Measurements from ENCODE around the gene TNPO2. TPM values are rescaled to one million over a fixed set of nuclear protein-coding genes. Genes with fewer than 3 reads are reported as not detected.

Gene TNPO2
- total RNA-seq, 2 donors from 2014 or later = 76.9 to 229 TPM

GRCh38 chr19:12652219-12652618 is 71.5 kb downstream of the TNPO2 start:
- Mint-ChIP-seq H3K4me3 (no peak overlapping the region), H3K27ac (no peak overlapping the region), H3K9me3 (no peaks in the 10 kb centered on the region)

GRCh38 chr19:12649941-12650340 is 73.8 kb downstream of the TNPO2 start:
- no peaks in the 10 kb centered on the region for H3K9me3 Mint-ChIP-seq
- peaks cover under 1% of the 10 kb centered on the region for H3K36me3 Mint-ChIP-seq
- peaks cover 0 to 5% of the 10 kb centered on the region in 2 donors for H3K4me1 Mint-ChIP-seq (ENCODE audit: low read depth in 2 of 2)
- DNase-seq (ENCODE audit: low spot score) (no peak), ATAC-seq (no peak)
- no peak overlapping the region for H3K27ac Mint-ChIP-seq
- H3K4me3 Mint-ChIP-seq = no peak overlapping the region
- no peaks in the 10 kb centered on the region for H3K27me3 Mint-ChIP-seq

More at GRCh38 chr19:12652219-12652618, 71.5 kb downstream of the TNPO2 start:
- ATAC-seq (no peak), DNase-seq (ENCODE audit: low spot score) (no peak)
- no peaks in the 10 kb centered on the region for H3K27me3 Mint-ChIP-seq
- peaks cover 7 to 9% of the 10 kb centered on the region in 2 donors for H3K4me1 Mint-ChIP-seq (ENCODE audit: low read depth in 2 of 2)
- peaks cover 13% of the 10 kb centered on the region for H3K36me3 Mint-ChIP-seq

Other genes with a start within 250 kb of the TNPO2 start
- gene ZNF709, start 239.1 kb downstream of the TNPO2 start, total RNA-seq = 1 to 10 TPM; 1.3 to 1.6 TPM
- 10 to 100 TPM; 12.5 to 13.2 TPM for gene ZNF564, start 172.4 kb downstream of the TNPO2 start, total RNA-seq
- gene ZNF490, start 113.1 kb downstream of the TNPO2 start, total RNA-seq = 10 to 100 TPM; 12.5 to 15.6 TPM
- 10 to 100 TPM; 28.7 to 29.1 TPM for gene ZNF791, start 113.0 kb downstream of the TNPO2 start, total RNA-seq
- gene MAN2B1, start 57.2 kb downstream of the TNPO2 start, total RNA-seq = 100 to 1,000 TPM; 135 to 199 TPM
- gene WDR83, start 57.1 kb downstream of the TNPO2 start, total RNA-seq = 10 to 100 TPM; 18.6 to 25.1 TPM
- 100 to 1,000 TPM; 127 to 148 TPM for gene DHPS, start 42.1 kb downstream of the TNPO2 start, total RNA-seq
- not detected for gene GNG14, start 35.9 kb downstream of the TNPO2 start, total RNA-seq
- 10 to 100 TPM in 1 of 2 donors, 1 to 10 TPM in 1; 5.6 to 15.4 TPM for gene FBXW9, start 27.3 kb downstream of the TNPO2 start, total RNA-seq
- gene TRIR, start 10.8 kb upstream of the TNPO2 start, total RNA-seq = 100 to 1,000 TPM; 154 to 196 TPM
- 10 to 100 TPM; 48.9 to 70.8 TPM for gene GET3, start 13.6 kb upstream of the TNPO2 start, total RNA-seq
- not detected for gene BEST2, start 27.9 kb upstream of the TNPO2 start, total RNA-seq
- 10 to 100 TPM; 19.5 to 20.7 TPM for gene HOOK2, start 51.6 kb upstream of the TNPO2 start, total RNA-seq
- 100 to 1,000 TPM; 252 to 329 TPM for gene JUNB, start 67.6 kb upstream of the TNPO2 start, total RNA-seq
- 100 to 1,000 TPM; 150 to 226 TPM for gene PRDX2, start 77.9 kb upstream of the TNPO2 start, total RNA-seq
- gene THSD8, start 78.1 kb upstream of the TNPO2 start, total RNA-seq = 10 to 100 TPM in 1 of 2 donors, 1 to 10 TPM in 1; 8.7 to 19.5 TPM
- gene RNASEH2A, start 82.7 kb upstream of the TNPO2 start, total RNA-seq = 10 to 100 TPM; 20.8 to 63.5 TPM
- not detected for gene RTBDN, start 110.6 kb upstream of the TNPO2 start, total RNA-seq
- gene MAST1, start 114.6 kb upstream of the TNPO2 start, total RNA-seq = under 1 TPM in 1 of 2 donors, not detected in 1; 0.31 TPM
- 10 to 100 TPM; 30.3 to 32.7 TPM for gene DNASE2, start 157.5 kb upstream of the TNPO2 start, total RNA-seq
- gene KLF1, start 163.3 kb upstream of the TNPO2 start, total RNA-seq = under 1 TPM; 0.52 to 0.89 TPM
- 10 to 100 TPM; 41.5 to 77.2 TPM for gene GCDH, start 167.2 kb upstream of the TNPO2 start, total RNA-seq
- 1 to 10 TPM in 1 of 2 donors, under 1 TPM in 1; 0.78 to 1.1 TPM for gene SYCE2, start 195.4 kb upstream of the TNPO2 start, total RNA-seq
- 100 to 1,000 TPM; 130 to 196 TPM for gene FARSA, start 209.8 kb upstream of the TNPO2 start, total RNA-seq
- 1,000 to 10,000 TPM; 1,328 to 1,513 TPM for gene CALR, start 214.7 kb upstream of the TNPO2 start, total RNA-seq
- gene RAD23A, start 221.9 kb upstream of the TNPO2 start, total RNA-seq = 100 to 1,000 TPM; 112 to 148 TPM
- gene GADD45GIP1, start 233.3 kb upstream of the TNPO2 start, total RNA-seq = 10 to 100 TPM; 15.9 to 32.3 TPM
- not detected for gene DAND5, start 245.6 kb upstream of the TNPO2 start, total RNA-seq

Measured in natural killer cell treated with Interleukin-12 subunit alpha and Interleukin-12 subunit beta and Interleukin-15 and Interleukin-18, amount 100 ng/mL, for 72 hours (primary cell).